HG03460 (cell line): ENCODE data around the gene RUSC1.
"Not testable (repeated sequence)": the region's sequence is repeated elsewhere in the genome, so short reads cannot be mapped to it uniquely, and the experiment has no call there.

Experiments used
- ATAC-seq: cut with Tn5 transposase; IDR thresholded peaks from one replicate; pipeline ENCODE4 v1.9.1; 2021; ENCODE audit not compliant: unreplicated experiment

Gene RUSC1

GRCh38 chr1:155321639-155322503 lies 1.2 kb downstream of the RUSC1 start:
- no peak for ATAC-seq

GRCh38 chr1:155322571-155322952 lies 1.9 kb downstream of the RUSC1 start:
- no peak for ATAC-seq

- peak; percentile 37 for ATAC-seq
These were observed 2.4 kb downstream of the RUSC1 start for GRCh38 chr1:155322953-155323728.

GRCh38 chr1:155323729-155324036 lies 3.0 kb downstream of the RUSC1 start:
- ATAC-seq: peak; percentile 46

GRCh38 chr1:155324037-155324716 lies 3.5 kb downstream of the RUSC1 start:
- ATAC-seq: peak; percentile 54

- ATAC-seq: no peak
These were observed 4.3 kb downstream of the RUSC1 start for GRCh38 chr1:155324717-155325602.

- ATAC-seq: no peak
These were observed 4.9 kb downstream of the RUSC1 start for GRCh38 chr1:155325603-155325893.

GRCh38 chr1:155326020-155326526 lies 5.4 kb downstream of the RUSC1 start:
- no peak for ATAC-seq

GRCh38 chr1:155326631-155327037 lies 5.9 kb downstream of the RUSC1 start:
- no peak for ATAC-seq

GRCh38 chr1:155327981-155328380 lies 7.3 kb downstream of the RUSC1 start:
- no peak for ATAC-seq

- not testable (repeated sequence) for ATAC-seq
These were observed 8.2 kb downstream of the RUSC1 start for GRCh38 chr1:155328856-155329255.

GRCh38 chr1:155329980-155330598 lies 9.4 kb downstream of the RUSC1 start:
- no peak for ATAC-seq

- no peak for ATAC-seq
These were observed 14.3 kb downstream of the RUSC1 start for GRCh38 chr1:155334962-155335361.

GRCh38 chr1:155339515-155340097 lies 18.9 kb downstream of the RUSC1 start:
- no peak for ATAC-seq

GRCh38 chr1:155342842-155343241 lies 22.1 kb downstream of the RUSC1 start:
- no peak for ATAC-seq

- ATAC-seq: no peak
These were observed 31.9 kb downstream of the RUSC1 start for GRCh38 chr1:155352631-155353030.

GRCh38 chr1:155360051-155360450 lies 39.4 kb downstream of the RUSC1 start:
- no peak for ATAC-seq

GRCh38 chr1:155379180-155379579 lies 58.5 kb downstream of the RUSC1 start:
- no peak for ATAC-seq

- ATAC-seq: no peak
These were observed 59.0 kb downstream of the RUSC1 start for GRCh38 chr1:155379631-155380090.
